Mucosa of descending colon (tissue), 3 donors: ENCODE results near the gene CIAO3. TPM values are rescaled to one million over a fixed set of nuclear protein-coding genes. Genes with fewer than 3 reads are reported as not detected.

ENCODE experiments used
- ATAC-seq: fragments of 200-7000 bp; cut with Tn5 transposase; one replicate; pipeline ENCODE4 v1.9.1; 2020; ENCODE audit warnings: mild to moderate bottlenecking, moderate library complexity
- DNase-seq, 3 donors: peaks; one replicate each; pipeline ENCODE4 v3.0.0-alpha.2; 2020
- H3K36me3 ChIP-seq: fragments of 200-600 bp; one replicate; pipeline ENCODE4 v1.8.0; 2021; ENCODE audit warnings: low read depth, mild to moderate bottlenecking
- H3K4me1 ChIP-seq: fragments of 200-600 bp; one replicate; pipeline ENCODE4 v1.8.0; 2021; ENCODE audit warnings: low read depth, mild to moderate bottlenecking
- H3K4me3 ChIP-seq: fragments of 200-600 bp; one replicate; pipeline ENCODE4 v1.8.0; 2021; ENCODE audit warnings: mild to moderate bottlenecking
- H3K9me3 ChIP-seq: fragments of 200-600 bp; one replicate; pipeline ENCODE4 v1.8.0; 2021; ENCODE audit warnings: mild to moderate bottlenecking
- CTCF ChIP-seq: fragments of 200-600 bp; IDR thresholded peaks from one replicate; pipeline ENCODE4 v1.8.0; 2022; ENCODE audit warnings: antibody characterized with exemption, mild to moderate bottlenecking
- intact Hi-C, 2 donors: fragments of 100-400 bp; cut with DNase I in 1 of 2; cut with micrococcal nuclease in 1 of 2; formaldehyde crosslinking; loops; one replicate each; pipeline versions ENCODE4 v1.11.0 to v1.11.1; 2022; cut with DNase I, micrococcal nuclease
- total RNA-seq, 3 donors: library from RNA; stranded (reverse); fragmentation: NEBNext Ultra II Directional in 2 of 3; extraction: Animal tissue kit (Norgen Biotek cat#: 25700) in 2 of 3; gene quantifications; one replicate each; pipeline versions ENCODE4 v1.2.1 to v1.2.4, GENCODE V29; 2021 to 2023
- donor health status: DM: no; HTN: no; CAD: no; lungs with moderate emphysema.
- donor health status: DM: no; HTN: no; CAD: no.
- donor health status: DM: no; HTN: yes; CAD: no.

CIAO3 gene
- total RNA-seq, 3 donors from 2014 or later, result 37.7 to 48.7 (median 47.6) TPM

DNA sequence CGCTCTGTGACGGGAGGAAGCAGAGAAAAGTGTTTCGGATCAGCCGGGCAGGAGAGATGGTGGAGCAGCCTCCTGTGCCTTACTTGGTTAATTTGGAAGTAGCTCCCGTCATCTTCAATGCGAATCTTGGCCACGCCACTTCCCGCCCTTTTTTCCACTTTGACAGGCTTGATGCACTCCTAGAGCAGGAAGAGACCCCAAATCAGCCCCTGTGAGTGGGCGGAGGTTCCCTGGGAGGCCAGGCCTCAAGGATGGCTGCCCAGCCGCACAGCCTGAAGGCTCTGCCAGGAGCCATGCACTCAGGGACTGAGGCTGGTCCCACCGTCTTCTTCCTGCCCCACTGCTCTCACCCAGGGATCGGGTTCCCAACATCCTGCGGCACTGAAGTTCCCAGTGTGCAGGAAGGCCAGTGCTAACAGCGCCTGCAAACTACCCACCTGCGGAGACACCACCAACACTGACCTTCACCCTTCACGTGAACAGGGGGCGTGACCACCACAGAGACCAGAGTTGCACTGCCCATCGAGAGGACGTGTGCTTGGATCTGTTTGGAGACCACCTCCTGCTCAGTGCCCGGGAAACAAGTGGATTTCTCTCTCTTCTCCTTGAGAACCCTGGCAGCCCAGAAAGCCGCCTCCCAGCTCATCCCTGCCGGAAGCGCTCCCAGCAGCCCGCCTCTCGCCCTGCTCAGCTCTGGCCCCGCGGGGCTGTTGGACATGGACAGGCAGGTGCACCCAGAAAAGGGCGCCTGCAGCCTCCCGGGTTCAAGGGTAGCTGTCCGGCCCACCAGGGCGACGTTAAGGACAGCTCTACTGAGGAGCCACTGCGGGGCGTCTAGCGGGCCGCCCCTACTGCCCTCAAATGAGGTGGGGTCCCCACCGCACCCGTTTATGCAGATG lies 988 bp downstream of the CIAO3 start:
- no peaks in the 10 kb centered on the region for H3K9me3 ChIP-seq
- no peak for TF ChIP-seq CTCF
- DNase-seq (peak in 1 of 3 donors; percentile 62), ATAC-seq (peak; percentile 22)
- peaks cover 20% of the 10 kb centered on the region for H3K4me1 ChIP-seq
- intact Hi-C loops, result no loop called here
- no peaks in the 10 kb centered on the region for H3K36me3 ChIP-seq
- H3K4me3 ChIP-seq, result peak overlapping the region; percentile 84

DNA sequence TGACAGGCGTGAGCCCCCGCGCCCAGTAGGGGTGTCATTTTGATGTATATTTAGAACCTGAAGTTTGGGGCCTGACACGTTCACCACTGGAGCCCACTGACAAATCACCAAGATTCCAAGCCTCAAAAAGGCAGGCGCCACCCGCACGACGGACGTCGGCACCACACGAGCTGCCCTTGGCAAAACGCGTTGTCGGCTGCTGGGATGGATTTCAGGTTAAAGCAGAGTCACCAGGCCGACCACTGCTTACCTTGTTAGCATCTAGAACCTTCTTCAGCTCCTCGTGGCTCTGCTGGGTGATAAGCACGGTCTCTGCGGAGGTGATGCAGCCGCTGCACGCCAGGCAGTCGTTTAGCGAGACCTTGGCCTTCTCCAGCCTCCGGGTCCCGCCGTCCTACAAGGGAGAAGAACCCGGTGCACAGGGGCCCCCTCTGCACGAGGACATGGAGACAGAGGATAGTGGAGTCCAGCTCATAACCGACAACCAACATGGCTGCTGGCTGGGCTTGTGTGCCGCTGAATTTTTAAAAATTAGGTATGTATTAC lies 3.8 kb downstream of the CIAO3 start:
- peaks cover 20% of the 10 kb centered on the region for H3K4me1 ChIP-seq
- no peaks in the 10 kb centered on the region for H3K9me3 ChIP-seq
- H3K36me3 ChIP-seq, result peaks cover 9% of the 10 kb centered on the region
- no peak overlapping the region for H3K4me3 ChIP-seq
- intact Hi-C loops, result no loop called here
- DNase-seq (peak in 1 of 3 donors; percentile 49), ATAC-seq (no peak)
- TF ChIP-seq CTCF, result no peak

GRCh38 chr16:735982-736453 lies 4.8 kb downstream of the CIAO3 start:
- ATAC-seq (no peak), DNase-seq (no peak)
- TF ChIP-seq CTCF, result no peak
- H3K36me3 ChIP-seq, result peaks cover 9% of the 10 kb centered on the region
- no peaks in the 10 kb centered on the region for H3K9me3 ChIP-seq
- intact Hi-C loops, result no loop called here
- peaks cover 18% of the 10 kb centered on the region for H3K4me1 ChIP-seq
- H3K4me3 ChIP-seq, result no peak overlapping the region

DNA sequence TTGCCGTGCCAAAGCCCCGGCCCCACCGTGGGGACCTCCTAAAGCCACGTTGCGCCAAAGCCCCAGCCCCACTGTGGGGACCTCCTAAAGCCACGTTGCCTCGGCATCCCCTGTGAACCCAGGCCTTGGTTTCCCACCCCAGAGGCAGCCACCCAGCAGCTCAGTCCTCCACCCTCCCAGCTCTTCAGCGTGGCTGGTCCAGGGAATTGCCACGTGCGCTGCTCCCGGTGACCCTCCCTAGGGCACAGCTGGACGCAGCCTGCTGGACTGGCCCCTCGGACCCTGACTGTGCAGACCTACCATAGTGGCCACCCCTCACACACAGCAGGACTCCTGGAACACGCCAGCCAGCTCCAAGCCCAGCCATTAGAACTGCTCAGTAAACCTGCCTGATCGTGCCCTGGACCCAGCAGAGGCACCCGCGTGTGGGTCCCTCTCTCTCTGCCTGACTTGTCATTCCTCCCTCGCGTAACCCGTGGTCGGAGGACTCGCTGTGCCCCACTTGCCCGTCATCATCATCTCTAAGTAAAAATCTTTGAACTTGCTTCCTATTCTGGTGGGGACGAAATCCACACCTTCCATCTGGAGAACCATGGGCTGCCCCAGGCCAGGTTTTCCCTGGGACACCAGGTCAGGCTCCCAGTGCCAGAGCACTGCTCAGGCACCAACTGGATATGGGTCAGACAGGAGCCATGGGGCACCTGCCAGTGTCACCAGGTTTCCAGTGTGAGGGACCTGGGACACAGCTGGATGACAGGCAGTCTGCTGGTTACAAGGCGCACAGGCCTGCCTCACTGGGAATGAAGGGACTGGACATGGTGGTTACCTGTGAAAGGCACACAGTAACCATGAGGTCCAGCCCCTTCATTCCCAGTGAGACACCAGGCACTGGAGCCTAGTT lies 5.6 kb downstream of the CIAO3 start:
- no peak for TF ChIP-seq CTCF
- Histone ChIP-seq H3K36me3 (peaks cover 9% of the 10 kb centered on the region), H3K4me1 (peaks cover 17% of the 10 kb centered on the region), H3K9me3 (no peaks in the 10 kb centered on the region), H3K4me3 (no peak overlapping the region)
- DNase-seq (no peak), ATAC-seq (no peak)
- intact Hi-C loops, result no loop called here

DNA sequence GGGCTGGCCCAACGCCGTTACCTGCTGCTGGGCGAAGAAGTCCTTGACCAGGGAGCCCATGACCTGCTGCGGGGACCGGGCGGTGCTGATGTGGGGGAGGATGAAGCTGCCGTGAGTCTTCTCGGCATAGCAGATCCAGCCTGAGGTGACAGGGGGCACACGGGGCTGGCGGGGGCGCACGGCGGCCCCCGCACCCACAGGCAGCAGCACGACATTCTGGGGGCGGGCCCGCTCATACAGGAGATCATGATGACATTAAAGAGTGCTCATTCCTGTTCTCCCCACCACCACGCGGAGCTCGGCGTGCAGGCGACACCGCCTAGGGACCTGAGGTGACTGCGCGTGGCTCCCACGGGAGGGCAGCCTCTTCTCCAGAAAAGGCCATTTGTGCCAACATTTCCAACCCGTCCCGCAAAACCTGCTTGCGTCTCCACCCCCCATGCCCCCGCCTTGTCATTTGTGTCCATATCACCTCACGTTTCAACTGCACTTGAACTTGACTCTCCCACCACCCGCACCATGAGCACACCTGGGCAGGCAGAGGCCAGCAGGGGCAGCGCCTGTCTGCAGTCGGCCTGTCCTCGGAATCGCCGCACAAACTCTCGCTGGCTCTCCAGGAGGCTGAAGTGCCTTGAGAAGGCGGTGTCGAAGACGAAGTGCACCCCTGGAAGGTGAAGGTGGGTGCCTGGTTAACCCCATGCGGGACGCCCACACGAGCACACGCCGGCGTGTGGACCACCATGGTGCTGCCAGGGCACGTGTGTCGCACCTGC lies 6.4 kb downstream of the CIAO3 start:
- no peak overlapping the region for H3K4me3 ChIP-seq
- no peak for TF ChIP-seq CTCF
- no peaks in the 10 kb centered on the region for H3K9me3 ChIP-seq
- ATAC-seq (no peak), DNase-seq (peak in 1 of 3 donors; percentile 47)
- peaks cover 9% of the 10 kb centered on the region for H3K36me3 ChIP-seq
- H3K4me1 ChIP-seq, result peaks cover 9% of the 10 kb centered on the region
- intact Hi-C loops, result no loop called here
